Neural cell (in vitro differentiated cells): ENCODE results near the gene PIGL. TPM values are rescaled to one million over a fixed set of nuclear protein-coding genes. Genes with fewer than 3 reads are reported as not detected.

Experiments used
- H2AFZ ChIP-seq: fragments of 200-600, 300-800 bp; sonication (generic), shearing (Covaris generic); 2 replicates; pipeline ENCODE4 v1.6.0; 2014; ENCODE audit warnings: low read depth, mild to moderate bottlenecking, antibody characterized with exemption, low read length, moderate library complexity
- H3F3A ChIP-seq: fragments of 200-600 bp; shearing (Covaris generic); 2 replicates; pipeline ENCODE4 v1.6.1; 2016; ENCODE audit warnings: mild to moderate bottlenecking, moderate library complexity, mixed read lengths, antibody characterized with exemption, low read length; ENCODE audit not compliant: insufficient read depth, poor library complexity, severe bottlenecking
- H3K27ac ChIP-seq: fragments of 200-600, 300-800 bp; sonication (generic), shearing (Covaris generic); 2 replicates; pipeline ENCODE4 v1.5.1; 2014; ENCODE audit warnings: mild to moderate bottlenecking, low read length, moderate library complexity
- H3K27me3 ChIP-seq: fragments of 300-800, 200-600 bp; sonication (generic), shearing (Covaris generic); 2 replicates; pipeline ENCODE4 v1.6.0; 2014; ENCODE audit warnings: mild to moderate bottlenecking, low read depth, low read length, moderate library complexity; ENCODE audit not compliant: insufficient read depth
- H3K36me3 ChIP-seq: fragments of 300-800, 200-600 bp; sonication (generic), shearing (Covaris generic); 2 replicates; pipeline ENCODE4 v1.5.1; 2014; ENCODE audit warnings: mild to moderate bottlenecking, antibody characterized with exemption, low read length, moderate library complexity; ENCODE audit not compliant: insufficient read depth
- H3K4me2 ChIP-seq: fragments of 300-800, 200-600 bp; sonication (generic), shearing (Covaris generic); 2 replicates; pipeline ENCODE4 v1.6.0; 2014; ENCODE audit warnings: mild to moderate bottlenecking, low read length
- H3K4me3 ChIP-seq: fragments of 300-800, 200-600 bp; sonication (generic), shearing (Covaris generic); 2 replicates; pipeline ENCODE4 v1.5.1; 2014; ENCODE audit warnings: mild to moderate bottlenecking, low read length, moderate library complexity
- H3K79me2 ChIP-seq: fragments of 200-600 bp; shearing (Covaris generic); replicated peaks from 2 replicates; pipeline ENCODE4 v1.6.0; 2014; ENCODE audit warnings: mild to moderate bottlenecking, low read length, moderate library complexity; ENCODE audit not compliant: insufficient read depth
- H3K9ac ChIP-seq: fragments of 300-800, 200-600 bp; sonication (generic), shearing (Covaris generic); 2 replicates; pipeline ENCODE4 v1.6.1; 2016; ENCODE audit warnings: mild to moderate bottlenecking, low read length, mixed read lengths
- H3K9me2 ChIP-seq: fragments of 200-600 bp; shearing (Covaris generic); 2 replicates; pipeline ENCODE4 v1.6.1; 2016; ENCODE audit warnings: mild to moderate bottlenecking, low read length, mixed read lengths; ENCODE audit not compliant: insufficient read depth
- H3K9me3 ChIP-seq: fragments of 200-600, 300-800 bp; sonication (generic), shearing (Covaris generic); 2 replicates; pipeline ENCODE4 v1.6.1; 2016; ENCODE audit warnings: mild to moderate bottlenecking, mixed run types, low read length, moderate library complexity, mixed read lengths
- H4K20me1 ChIP-seq: fragments of 200-600 bp; shearing (Covaris generic); 2 replicates; pipeline ENCODE4 v1.6.1; 2016; ENCODE audit warnings: mild to moderate bottlenecking, mixed run types; ENCODE audit not compliant: insufficient read depth
- EP300 ChIP-seq: fragments of 450-650 bp; conservative IDR thresholded peaks from 2 replicates; pipeline ENCODE4 v1.6.1; 2014; ENCODE audit warnings: antibody characterized with exemption, mild to moderate bottlenecking, moderate library complexity; ENCODE audit not compliant: poor library complexity, severe bottlenecking
- EZH2 ChIP-seq: fragments of 200-600, 300-800 bp; shearing (Covaris generic), sonication (generic); IDR thresholded peaks from 2 replicates; pipeline ENCODE4 v1.6.1; 2014; ENCODE audit warnings: antibody characterized with exemption, low read length, borderline replicate concordance, mild to moderate bottlenecking; ENCODE audit not compliant: insufficient read depth, poor library complexity, severe bottlenecking
- MXI1 ChIP-seq: fragments of 450-650 bp; conservative IDR thresholded peaks from 2 replicates; pipeline ENCODE4 v1.6.1; 2014; ENCODE audit warnings: antibody characterized with exemption, mild to moderate bottlenecking; ENCODE audit not compliant: poor library complexity, severe bottlenecking
- POLR2AphosphoS5 ChIP-seq: IDR thresholded peaks from 2 replicates; pipeline ENCODE4 v1.6.1; 2012
- RAD21 ChIP-seq: fragments of 450-650 bp; conservative IDR thresholded peaks from 2 replicates; pipeline ENCODE4 v1.6.1; 2014; ENCODE audit warnings: antibody characterized with exemption, mild to moderate bottlenecking, moderate library complexity
- SMC3 ChIP-seq: fragments of 450-650 bp; conservative IDR thresholded peaks from 2 replicates; pipeline ENCODE4 v1.6.1; 2014; ENCODE audit warnings: antibody characterized with exemption, mild to moderate bottlenecking, moderate library complexity; ENCODE audit not compliant: poor library complexity
- TAF1 ChIP-seq: IDR thresholded peaks from 2 replicates; pipeline ENCODE4 v1.6.1; 2012; ENCODE audit warnings: low read depth
- polyA plus RNA-seq: library from polyadenylated mRNA; depleted of rRNA; stranded (reverse); fragments of >200 nt; gene quantifications from 2 replicates; pipeline ENCODE4 v1.2.3, GENCODE V29; 2014
- TF ChIP-seq, protein P1 (sequence below): fragments of 450-650 bp; IDR thresholded peaks from 2 replicates; pipeline ENCODE4 v1.5.1; 2014; ENCODE audit warnings: antibody characterized with exemption, mild to moderate bottlenecking, moderate library complexity; ENCODE audit not compliant: poor library complexity, severe bottlenecking
- TF ChIP-seq, protein P2 (sequence below): IDR thresholded peaks from 2 replicates; pipeline ENCODE4 v1.6.1; 2012; ENCODE audit warnings: borderline replicate concordance

The PIGL gene
- polyA plus RNA-seq, 1 donor from 2014 or later: 75.5 TPM

DNA sequence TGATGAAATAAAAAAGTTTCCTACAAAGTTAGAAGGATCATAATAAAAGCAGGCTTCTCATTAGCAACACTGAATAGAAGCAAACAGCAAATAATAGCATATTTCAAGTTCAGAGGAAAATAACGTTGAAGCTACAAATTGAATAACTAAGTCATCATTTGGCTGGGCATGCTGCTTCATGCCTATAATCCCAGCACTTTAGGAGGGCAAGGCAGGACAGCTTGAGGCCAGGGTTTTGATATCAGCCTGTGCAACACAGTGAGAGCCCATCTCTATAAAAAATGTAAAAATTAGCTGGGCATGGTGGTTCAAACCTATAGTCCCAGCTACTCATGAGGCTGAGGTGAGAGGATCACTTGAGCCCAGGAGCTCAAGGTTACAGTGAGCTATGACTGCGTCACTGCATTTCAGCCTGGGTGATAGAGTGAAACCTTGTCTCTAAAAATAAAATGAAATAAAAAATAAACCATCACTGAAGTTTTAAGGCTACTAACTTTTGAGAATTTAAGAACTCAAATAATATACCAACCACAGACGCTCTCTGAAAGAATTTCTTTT, 27.1 kb upstream of the PIGL start:
- Histone ChIP-seq H3K9me3 (no peaks in the 10 kb centered on the region), H3F3A (no peaks in the 10 kb centered on the region), H3K9ac (no peak overlapping the region), H3K4me2 (no peak overlapping the region), H3K27ac (no peak overlapping the region), H3K36me3 (no peaks in the 10 kb centered on the region), H3K79me2 (peaks cover 21% of the 10 kb centered on the region), H2AFZ (no peak overlapping the region), H4K20me1 (no peaks in the 10 kb centered on the region), H3K27me3 (no peaks in the 10 kb centered on the region), H3K4me3 (no peak overlapping the region), H3K9me2 (no peaks in the 10 kb centered on the region)
- TF ChIP-seq RAD21 (no peak), EZH2 (no peak)
- TF ChIP-seq, protein P1, sequence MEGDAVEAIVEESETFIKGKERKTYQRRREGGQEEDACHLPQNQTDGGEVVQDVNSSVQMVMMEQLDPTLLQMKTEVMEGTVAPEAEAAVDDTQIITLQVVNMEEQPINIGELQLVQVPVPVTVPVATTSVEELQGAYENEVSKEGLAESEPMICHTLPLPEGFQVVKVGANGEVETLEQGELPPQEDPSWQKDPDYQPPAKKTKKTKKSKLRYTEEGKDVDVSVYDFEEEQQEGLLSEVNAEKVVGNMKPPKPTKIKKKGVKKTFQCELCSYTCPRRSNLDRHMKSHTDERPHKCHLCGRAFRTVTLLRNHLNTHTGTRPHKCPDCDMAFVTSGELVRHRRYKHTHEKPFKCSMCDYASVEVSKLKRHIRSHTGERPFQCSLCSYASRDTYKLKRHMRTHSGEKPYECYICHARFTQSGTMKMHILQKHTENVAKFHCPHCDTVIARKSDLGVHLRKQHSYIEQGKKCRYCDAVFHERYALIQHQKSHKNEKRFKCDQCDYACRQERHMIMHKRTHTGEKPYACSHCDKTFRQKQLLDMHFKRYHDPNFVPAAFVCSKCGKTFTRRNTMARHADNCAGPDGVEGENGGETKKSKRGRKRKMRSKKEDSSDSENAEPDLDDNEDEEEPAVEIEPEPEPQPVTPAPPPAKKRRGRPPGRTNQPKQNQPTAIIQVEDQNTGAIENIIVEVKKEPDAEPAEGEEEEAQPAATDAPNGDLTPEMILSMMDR: no peak

DNA sequence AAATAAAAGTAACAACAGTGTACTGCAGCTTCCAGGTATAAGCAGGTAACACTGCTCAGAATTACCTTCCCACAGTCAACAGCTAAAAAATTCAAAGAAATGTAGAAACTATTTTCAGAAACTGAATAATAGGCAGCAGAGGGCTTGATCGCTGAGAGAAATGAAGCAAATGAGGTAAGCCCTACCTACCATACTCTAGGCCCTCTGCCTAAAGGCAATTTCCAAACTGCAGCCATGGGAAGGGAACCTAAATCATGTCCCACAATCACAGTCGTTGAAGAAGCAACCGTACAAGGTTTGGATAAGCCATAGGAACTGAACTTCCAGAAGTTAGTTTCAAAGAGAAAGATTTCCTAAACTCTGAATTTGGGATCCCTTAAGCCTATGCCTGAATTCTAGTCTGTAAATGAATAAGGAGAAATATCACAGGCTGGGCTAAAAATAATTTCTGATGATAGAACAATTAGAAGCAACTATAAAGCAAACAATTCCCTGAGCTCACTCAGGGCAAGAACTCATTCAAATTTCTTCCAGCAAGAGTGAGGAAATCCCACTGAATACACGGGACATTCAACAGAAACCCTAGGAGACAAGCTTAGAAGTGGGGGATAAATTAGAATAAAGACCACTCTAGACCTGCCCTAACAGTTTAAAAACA, 26.2 kb upstream of the PIGL start:
- no peak overlapping the region for H3K4me3 ChIP-seq
- no peaks in the 10 kb centered on the region for H3K27me3 ChIP-seq
- peaks cover 21% of the 10 kb centered on the region for H3K79me2 ChIP-seq
- no peak overlapping the region for H3K4me2 ChIP-seq
- H3K9ac ChIP-seq: no peak overlapping the region
- H4K20me1 ChIP-seq: no peaks in the 10 kb centered on the region
- H2AFZ ChIP-seq: no peak overlapping the region
- H3F3A ChIP-seq: no peaks in the 10 kb centered on the region
- H3K36me3 ChIP-seq: no peaks in the 10 kb centered on the region
- no peaks in the 10 kb centered on the region for H3K9me2 ChIP-seq
- no peaks in the 10 kb centered on the region for H3K9me3 ChIP-seq
- no peak overlapping the region for H3K27ac ChIP-seq
- TF ChIP-seq MXI1: no peak
- TF ChIP-seq POLR2AphosphoS5: no peak
- TF ChIP-seq, protein P1: no peak
- no peak for TF ChIP-seq SMC3
- no peak for TF ChIP-seq TAF1
- TF ChIP-seq RAD21: no peak
- TF ChIP-seq, protein P2, sequence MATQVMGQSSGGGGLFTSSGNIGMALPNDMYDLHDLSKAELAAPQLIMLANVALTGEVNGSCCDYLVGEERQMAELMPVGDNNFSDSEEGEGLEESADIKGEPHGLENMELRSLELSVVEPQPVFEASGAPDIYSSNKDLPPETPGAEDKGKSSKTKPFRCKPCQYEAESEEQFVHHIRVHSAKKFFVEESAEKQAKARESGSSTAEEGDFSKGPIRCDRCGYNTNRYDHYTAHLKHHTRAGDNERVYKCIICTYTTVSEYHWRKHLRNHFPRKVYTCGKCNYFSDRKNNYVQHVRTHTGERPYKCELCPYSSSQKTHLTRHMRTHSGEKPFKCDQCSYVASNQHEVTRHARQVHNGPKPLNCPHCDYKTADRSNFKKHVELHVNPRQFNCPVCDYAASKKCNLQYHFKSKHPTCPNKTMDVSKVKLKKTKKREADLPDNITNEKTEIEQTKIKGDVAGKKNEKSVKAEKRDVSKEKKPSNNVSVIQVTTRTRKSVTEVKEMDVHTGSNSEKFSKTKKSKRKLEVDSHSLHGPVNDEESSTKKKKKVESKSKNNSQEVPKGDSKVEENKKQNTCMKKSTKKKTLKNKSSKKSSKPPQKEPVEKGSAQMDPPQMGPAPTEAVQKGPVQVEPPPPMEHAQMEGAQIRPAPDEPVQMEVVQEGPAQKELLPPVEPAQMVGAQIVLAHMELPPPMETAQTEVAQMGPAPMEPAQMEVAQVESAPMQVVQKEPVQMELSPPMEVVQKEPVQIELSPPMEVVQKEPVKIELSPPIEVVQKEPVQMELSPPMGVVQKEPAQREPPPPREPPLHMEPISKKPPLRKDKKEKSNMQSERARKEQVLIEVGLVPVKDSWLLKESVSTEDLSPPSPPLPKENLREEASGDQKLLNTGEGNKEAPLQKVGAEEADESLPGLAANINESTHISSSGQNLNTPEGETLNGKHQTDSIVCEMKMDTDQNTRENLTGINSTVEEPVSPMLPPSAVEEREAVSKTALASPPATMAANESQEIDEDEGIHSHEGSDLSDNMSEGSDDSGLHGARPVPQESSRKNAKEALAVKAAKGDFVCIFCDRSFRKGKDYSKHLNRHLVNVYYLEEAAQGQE: no peak
- TF ChIP-seq EZH2: no peak
- TF ChIP-seq EP300: no peak
